Fibroblast of mammary gland (primary cell): ENCODE results near the gene CD320.
A peak's percentile ranks its signal among the peaks of the same experiment; 100 is the strongest.

Experiments
- DNase-seq: peaks from one replicate; pipeline ENCODE4 v3.0.0-alpha.2; 2010; ENCODE audit warnings: low read depth
- H3K4me3 ChIP-seq: 2 replicates; pipeline ENCODE4 v1.5.1; 2011; ENCODE audit warnings: low read depth, mild to moderate bottlenecking, low read length, moderate library complexity; ENCODE audit not compliant: control insufficient read depth
- CTCF ChIP-seq: conservative IDR thresholded peaks from 2 replicates; pipeline ENCODE4 v1.5.1; 2011; ENCODE audit warnings: low read depth, low read length, inconsistent platforms; ENCODE audit not compliant: control insufficient read depth, insufficient read depth

Gene CD320

DNA sequence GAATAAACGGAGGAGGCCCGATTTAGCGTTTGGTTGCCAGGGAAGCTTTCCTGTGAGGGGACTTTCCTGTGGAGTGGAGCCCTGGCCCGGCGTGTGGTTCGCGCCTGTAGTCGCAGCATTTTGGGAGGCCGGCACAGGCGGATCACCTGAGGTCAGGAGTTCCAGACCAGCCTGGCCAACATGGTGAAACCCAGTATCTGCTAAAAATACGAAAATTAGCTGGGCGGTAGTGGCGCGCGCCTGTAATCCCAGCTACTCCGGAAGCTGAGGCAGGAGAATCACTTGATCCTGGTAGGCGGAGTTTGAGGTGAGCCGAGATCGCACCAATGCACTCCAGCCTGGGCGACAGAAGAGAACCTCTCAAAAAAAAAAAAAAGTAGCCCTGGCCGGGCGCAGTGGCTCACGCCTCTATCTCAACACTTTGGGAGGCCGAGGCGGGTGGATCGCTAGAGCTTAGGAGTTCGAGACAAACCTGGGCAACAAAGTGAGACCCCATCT is 28.0 kb upstream of the CD320 start:
- DNase-seq: no peak
- no peak for TF ChIP-seq CTCF
- H3K4me3 ChIP-seq: no peak overlapping the region

GRCh38 chr19:8335343-8336071 is 27.3 kb upstream of the CD320 start:
- TF ChIP-seq CTCF: no peak
- no peak overlapping the region for H3K4me3 ChIP-seq
- DNase-seq: no peak

GRCh38 chr19:8334458-8335342 is 26.5 kb upstream of the CD320 start:
- no peak overlapping the region for H3K4me3 ChIP-seq

DNA sequence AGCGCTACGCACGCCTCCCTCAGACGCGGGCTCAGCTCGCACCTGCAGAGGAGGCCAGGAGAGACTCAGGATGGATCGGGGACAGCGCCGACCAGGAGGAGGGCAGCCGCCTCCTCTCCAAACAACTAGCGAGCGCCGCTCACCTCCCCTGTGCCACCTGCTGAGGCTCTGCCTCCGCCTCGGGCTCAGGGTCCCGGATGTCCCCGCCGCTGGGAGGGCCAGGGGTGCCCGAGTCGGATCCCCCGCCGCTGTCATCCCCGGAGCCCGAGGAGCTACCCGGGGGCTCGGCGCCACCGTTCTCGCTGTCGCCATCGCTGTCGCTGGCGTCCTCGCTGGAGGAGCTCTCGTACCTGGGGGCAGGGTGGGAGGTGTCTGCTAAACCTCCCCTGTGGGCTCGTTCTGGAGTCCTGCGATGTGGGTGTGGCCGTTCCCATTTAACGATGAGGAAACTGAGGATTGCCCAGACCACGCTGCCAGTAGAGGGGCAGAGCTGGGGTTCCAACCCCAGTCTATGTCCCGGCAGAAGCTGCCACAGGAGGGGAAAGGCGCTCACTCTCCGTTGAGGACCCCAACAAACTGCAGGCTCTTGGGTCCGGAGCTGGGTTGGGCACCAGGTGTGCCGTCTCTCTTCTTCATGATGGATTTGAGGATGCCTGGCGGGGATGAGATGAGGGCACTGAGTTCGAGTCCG is 25.8 kb upstream of the CD320 start:
- TF ChIP-seq CTCF: no peak
- H3K4me3 ChIP-seq: no peak overlapping the region
- no peak for DNase-seq

More at GRCh38 chr19:8334458-8335342, 26.5 kb upstream of the CD320 start:
- peak; percentile 62 for DNase-seq
- TF ChIP-seq CTCF: no peak

DNA sequence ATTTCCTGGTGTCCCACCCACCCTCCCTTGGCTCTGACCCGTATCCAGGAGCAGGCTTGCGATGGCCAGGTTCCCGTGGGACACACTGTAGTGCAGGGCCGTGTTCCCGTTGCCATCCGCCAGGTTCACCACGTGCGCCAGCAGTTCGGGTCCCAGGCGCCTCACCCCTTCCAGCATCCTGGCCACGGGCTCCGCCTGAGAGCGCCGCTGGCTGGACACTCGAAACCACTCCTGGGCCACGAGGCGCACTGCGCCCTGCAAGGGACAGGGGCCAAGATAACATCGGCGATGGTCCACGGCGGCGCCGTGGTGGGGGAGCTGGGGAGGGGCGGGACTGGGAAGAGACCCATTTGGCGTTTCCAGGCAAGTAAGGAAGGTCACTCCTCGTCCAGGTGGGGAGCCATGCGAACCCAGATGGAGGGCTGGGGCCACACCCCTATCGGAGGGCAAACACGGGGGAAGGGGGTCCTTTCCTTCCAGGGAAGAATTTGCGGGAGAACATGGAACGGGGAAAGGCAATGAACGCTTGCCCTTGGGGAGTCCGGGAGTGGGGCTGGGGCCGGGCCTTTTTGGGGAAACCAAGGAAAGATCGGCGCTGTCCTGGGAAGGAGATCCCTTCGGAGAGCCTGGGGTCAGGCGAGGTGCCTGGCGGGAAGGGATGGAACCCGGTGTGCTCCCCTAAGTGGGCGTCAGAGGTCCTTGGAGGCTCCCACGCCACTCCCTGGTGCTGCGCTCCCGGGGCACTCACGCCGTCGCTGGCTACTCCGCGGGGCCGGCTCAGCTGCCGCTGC is 25.0 kb upstream of the CD320 start:
- H3K4me3 ChIP-seq: no peak overlapping the region
- no peak for DNase-seq
- TF ChIP-seq CTCF: no peak
